Loucy (cell line): ENCODE data around the gene LRRC1.
A peak's percentile ranks its signal among the peaks of the same experiment; 100 is the strongest.

Source experiments
- H2AFZ ChIP-seq: fragments of 200-600 bp; sonication (generic); 2 replicates; pipeline ENCODE4 v1.6.0; 2016; ENCODE audit warnings: antibody characterized with exemption, mild to moderate bottlenecking, low read length, moderate library complexity
- H3F3A ChIP-seq: fragments of 200-600 bp; 2 replicates; pipeline ENCODE4 v1.6.0; 2016; ENCODE audit warnings: antibody characterized with exemption, low read depth, mild to moderate bottlenecking
- H3K27me3 ChIP-seq: fragments of 200-600 bp; sonication (generic); 2 replicates; pipeline ENCODE4 v1.6.1; 2014; ENCODE audit warnings: low read length, mild to moderate bottlenecking; ENCODE audit not compliant: insufficient read depth, poor library complexity, severe bottlenecking
- H3K36me3 ChIP-seq: fragments of 200-600 bp; sonication (generic); 2 replicates; pipeline ENCODE4 v1.6.1; 2016; ENCODE audit warnings: low read length; ENCODE audit not compliant: insufficient read depth
- H3K4me1 ChIP-seq: fragments of 200-600 bp; sonication (generic); 2 replicates; pipeline ENCODE4 v1.5.1; 2014; ENCODE audit warnings: low read length, mild to moderate bottlenecking; ENCODE audit not compliant: insufficient read depth, poor library complexity, severe bottlenecking
- H3K4me2 ChIP-seq: fragments of 200-600 bp; sonication (generic); 2 replicates; pipeline ENCODE4 v1.6.0; 2014; ENCODE audit warnings: antibody characterized with exemption, low read length, low read depth, mild to moderate bottlenecking; ENCODE audit not compliant: poor library complexity, severe bottlenecking
- H3K4me3 ChIP-seq: fragments of 200-600 bp; sonication (generic); 2 replicates; pipeline ENCODE4 v1.5.1; 2014; ENCODE audit warnings: low read length, mild to moderate bottlenecking, mixed read lengths; ENCODE audit not compliant: poor library complexity, severe bottlenecking
- H3K79me2 ChIP-seq: fragments of 200-600 bp; sonication (generic); 2 replicates; pipeline ENCODE4 v1.6.1; 2014; ENCODE audit warnings: low read length; ENCODE audit not compliant: insufficient read depth
- H3K9ac ChIP-seq: fragments of 200-600 bp; sonication (generic); 2 replicates; pipeline ENCODE4 v1.6.0; 2014; ENCODE audit warnings: mild to moderate bottlenecking, low read depth, low read length, moderate library complexity; ENCODE audit not compliant: poor library complexity, severe bottlenecking
- H3K9me2 ChIP-seq: fragments of 200-600 bp; sonication (generic); replicated peaks from 2 replicates; pipeline ENCODE4 v1.6.1; 2016; ENCODE audit warnings: low read depth, low read length, mixed read lengths
- H3K9me3 ChIP-seq: fragments of 200-600 bp; sonication (generic); 2 replicates; pipeline ENCODE4 v1.6.1; 2014; ENCODE audit warnings: mild to moderate bottlenecking, antibody characterized with exemption, low read length, low read depth; ENCODE audit not compliant: insufficient read depth
- H4K20me1 ChIP-seq: fragments of 200-600 bp; sonication (generic); 2 replicates; pipeline ENCODE4 v1.6.0; 2014; ENCODE audit warnings: antibody characterized with exemption, low read length, mild to moderate bottlenecking; ENCODE audit not compliant: insufficient read depth, poor library complexity, severe bottlenecking
- EZH2phosphoT487 ChIP-seq: fragments of 200-600 bp; IDR thresholded peaks from 2 replicates; pipeline ENCODE4 v1.6.1; 2018; ENCODE audit warnings: antibody characterized with exemption, mild to moderate bottlenecking, moderate library complexity, borderline replicate concordance
- TF ChIP-seq, protein P1 (sequence below): fragments of 200-600 bp; sonication (generic); conservative IDR thresholded peaks from 2 replicates; pipeline ENCODE4 v1.5.1; 2014; ENCODE audit warnings: mild to moderate bottlenecking, antibody characterized with exemption, low read length

Gene LRRC1

DNA sequence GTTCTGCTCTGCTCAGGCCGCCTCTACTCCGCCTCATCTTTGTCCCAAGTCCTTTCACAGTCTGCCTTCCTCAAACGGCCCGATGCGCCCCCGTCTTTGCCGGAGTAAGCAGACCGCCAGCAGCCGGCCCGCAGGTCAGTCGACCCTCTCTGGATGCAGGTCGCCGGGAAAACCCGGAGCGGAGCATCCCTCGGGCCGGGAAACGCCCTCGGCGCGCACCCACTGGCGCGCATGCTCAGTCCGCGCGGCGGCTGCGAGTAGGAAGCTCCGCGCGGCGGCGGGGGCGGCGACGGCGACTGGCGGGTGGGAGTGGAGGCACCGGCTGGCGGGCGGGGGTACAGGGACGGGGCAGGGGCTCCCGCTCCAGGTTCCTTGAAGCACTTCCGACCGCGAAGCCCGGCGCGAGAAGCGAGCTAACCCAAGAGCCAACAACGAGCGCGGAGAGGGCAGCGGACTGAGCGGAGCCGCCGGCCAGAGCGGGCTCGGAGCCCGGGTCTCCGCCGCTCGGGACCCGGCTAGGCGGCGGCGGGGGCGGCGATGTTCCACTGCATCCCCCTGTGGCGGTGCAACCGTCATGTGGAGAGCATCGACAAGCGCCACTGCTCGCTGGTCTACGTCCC lies at the start of gene LRRC1:
Gene LRRC1, plus strand, starts transcription at position 286 of the 620 bp plus-strand sequence. Its CDS starts 252 bp downstream, at position 538.
- no peaks in the 10 kb centered on the region for H3F3A ChIP-seq
- H3K9me3 ChIP-seq, result no peaks in the 10 kb centered on the region
- H3K79me2 ChIP-seq, result peaks cover 47% of the 10 kb centered on the region
- H3K9me2 ChIP-seq, result no peaks in the 10 kb centered on the region
- peaks cover 50% of the 10 kb centered on the region for H3K4me1 ChIP-seq
- no peaks in the 10 kb centered on the region for H3K27me3 ChIP-seq
- peak within 1 kb of the TSS; percentile 78 for H3K9ac ChIP-seq
- TF ChIP-seq, protein P1, sequence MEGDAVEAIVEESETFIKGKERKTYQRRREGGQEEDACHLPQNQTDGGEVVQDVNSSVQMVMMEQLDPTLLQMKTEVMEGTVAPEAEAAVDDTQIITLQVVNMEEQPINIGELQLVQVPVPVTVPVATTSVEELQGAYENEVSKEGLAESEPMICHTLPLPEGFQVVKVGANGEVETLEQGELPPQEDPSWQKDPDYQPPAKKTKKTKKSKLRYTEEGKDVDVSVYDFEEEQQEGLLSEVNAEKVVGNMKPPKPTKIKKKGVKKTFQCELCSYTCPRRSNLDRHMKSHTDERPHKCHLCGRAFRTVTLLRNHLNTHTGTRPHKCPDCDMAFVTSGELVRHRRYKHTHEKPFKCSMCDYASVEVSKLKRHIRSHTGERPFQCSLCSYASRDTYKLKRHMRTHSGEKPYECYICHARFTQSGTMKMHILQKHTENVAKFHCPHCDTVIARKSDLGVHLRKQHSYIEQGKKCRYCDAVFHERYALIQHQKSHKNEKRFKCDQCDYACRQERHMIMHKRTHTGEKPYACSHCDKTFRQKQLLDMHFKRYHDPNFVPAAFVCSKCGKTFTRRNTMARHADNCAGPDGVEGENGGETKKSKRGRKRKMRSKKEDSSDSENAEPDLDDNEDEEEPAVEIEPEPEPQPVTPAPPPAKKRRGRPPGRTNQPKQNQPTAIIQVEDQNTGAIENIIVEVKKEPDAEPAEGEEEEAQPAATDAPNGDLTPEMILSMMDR, result no peak
- no peak for TF ChIP-seq EZH2phosphoT487
- H4K20me1 ChIP-seq, result peaks cover 25% of the 10 kb centered on the region
- H3K4me3 ChIP-seq, result peak within 1 kb of the TSS; percentile 82
- H2AFZ ChIP-seq, result peak within 1 kb of the TSS; percentile 88
- no peaks in the 10 kb centered on the region for H3K36me3 ChIP-seq
- H3K4me2 ChIP-seq, result peak within 1 kb of the TSS; percentile 79

DNA sequence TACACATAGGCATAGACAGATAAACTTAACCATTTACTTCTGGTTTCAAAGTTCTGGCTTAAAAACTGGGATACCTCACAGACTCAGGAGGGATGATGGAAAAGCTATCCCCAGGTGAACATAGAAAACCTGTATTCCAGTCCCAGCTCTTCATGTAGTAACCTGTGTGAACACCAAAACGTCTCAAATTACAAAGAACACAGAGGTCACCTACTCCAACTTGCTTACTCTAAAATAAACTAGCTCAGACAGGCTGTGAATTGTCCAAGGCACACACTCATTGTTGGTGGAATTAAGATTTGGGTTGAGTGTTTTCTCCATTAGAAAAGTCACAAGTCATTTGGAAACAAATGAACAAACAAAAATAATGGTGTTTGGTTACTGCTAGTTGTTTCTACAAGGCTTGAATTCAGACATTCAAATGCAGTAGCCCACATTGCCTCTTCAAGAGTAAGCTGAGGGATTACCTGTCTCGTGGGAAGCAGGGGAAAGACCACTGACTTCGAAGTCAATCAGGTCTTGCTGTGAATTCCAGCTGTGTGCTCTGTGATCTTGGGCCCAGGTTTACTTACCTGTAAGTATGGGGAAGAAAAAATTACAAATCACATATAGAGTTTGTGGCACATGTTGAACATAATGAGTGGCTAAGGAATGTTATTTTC lies 48.2 kb upstream of the LRRC1 start:
- TF ChIP-seq EZH2phosphoT487, result no peak
- TF ChIP-seq, protein P1, result no peak
- Histone ChIP-seq H3K27me3 (no peaks in the 10 kb centered on the region), H3K79me2 (no peaks in the 10 kb centered on the region), H3K4me3 (no peak overlapping the region), H4K20me1 (no peaks in the 10 kb centered on the region), H3K4me2 (no peak overlapping the region), H3K9me3 (no peaks in the 10 kb centered on the region), H2AFZ (no peak overlapping the region), H3K4me1 (peaks cover 3% of the 10 kb centered on the region), H3K9me2 (no peaks in the 10 kb centered on the region), H3K36me3 (no peaks in the 10 kb centered on the region), H3F3A (no peaks in the 10 kb centered on the region), H3K9ac (no peak overlapping the region)

DNA sequence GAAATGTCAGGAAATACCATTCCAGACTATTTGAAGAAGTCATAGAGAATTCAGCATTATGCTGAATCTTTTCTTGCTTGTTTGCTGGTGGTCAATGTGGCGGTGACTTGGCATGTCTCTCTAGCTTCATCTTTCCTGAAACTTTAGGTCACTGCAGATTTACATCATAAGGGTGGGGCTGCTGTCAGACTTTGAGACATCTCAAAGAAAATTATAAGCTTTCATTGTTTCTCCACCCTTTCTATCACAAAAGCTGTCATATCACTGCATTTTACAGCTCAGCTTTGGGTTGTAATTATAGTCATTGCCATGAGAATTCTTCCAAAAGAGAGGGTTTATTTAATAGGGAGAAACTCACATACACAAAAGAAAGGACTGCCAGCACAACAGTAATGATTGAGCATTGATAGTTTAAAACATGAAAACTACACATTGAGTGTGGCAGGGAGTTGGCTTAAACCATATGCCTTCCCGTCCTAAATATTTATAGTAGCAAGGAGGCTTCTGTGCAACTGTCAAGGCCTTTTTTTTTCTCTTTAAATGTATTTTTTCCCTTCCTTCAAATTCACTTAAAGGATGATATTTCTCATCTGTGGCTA lies 44.7 kb upstream of the LRRC1 start:
- H3K79me2 ChIP-seq, result no peaks in the 10 kb centered on the region
- H3K4me3 ChIP-seq, result no peak overlapping the region
- H3K9ac ChIP-seq, result no peak overlapping the region
- no peak overlapping the region for H3K4me2 ChIP-seq
- H3K36me3 ChIP-seq, result no peaks in the 10 kb centered on the region
- H4K20me1 ChIP-seq, result no peaks in the 10 kb centered on the region
- H3K9me2 ChIP-seq, result no peaks in the 10 kb centered on the region
- H3K9me3 ChIP-seq, result no peaks in the 10 kb centered on the region
- H3F3A ChIP-seq, result no peaks in the 10 kb centered on the region
- no peaks in the 10 kb centered on the region for H3K4me1 ChIP-seq
- no peaks in the 10 kb centered on the region for H3K27me3 ChIP-seq
- no peak overlapping the region for H2AFZ ChIP-seq
- no peak for TF ChIP-seq EZH2phosphoT487
- TF ChIP-seq, protein P1, result no peak
